WTC11 (cell line): ENCODE data around the gene WDR72. TPM values are rescaled to one million over a fixed set of nuclear protein-coding genes. Genes with fewer than 3 reads are reported as not detected.

Experiments
- ATAC-seq: fragments of 200-7000 bp; cut with Tn5 transposase; 2 replicates; pipeline ENCODE4 v1.10.0; 2021; ENCODE audit warnings: mild to moderate bottlenecking, moderate library complexity
- CTCF ChIA-PET: fragments of 300-600 bp; sonication (Branson Sonifier 250); formaldehyde crosslinking; loops from one replicate; lab custom pipeline; 2021; ENCODE audit warnings: antibody characterized with exemption; lab: Charles Lee
- POLR2A ChIA-PET: fragments of 350-600 bp; sonication (Branson Sonifier 250); formaldehyde crosslinking; loops from one replicate; lab custom pipeline; 2021; ENCODE audit warnings: antibody characterized with exemption; lab: Charles Lee
- DNase-seq: peaks from one replicate; pipeline ENCODE4 v3.0.0; 2021; ENCODE audit warnings: low spot score
- H3K27ac Mint-ChIP-seq: 2 replicates; pipeline ENCODE4 v1.8.0; 2021; ENCODE audit warnings: mixed read lengths
- H3K27me3 Mint-ChIP-seq: 2 replicates; pipeline ENCODE4 v1.8.0; 2021; ENCODE audit warnings: low read depth, mild to moderate bottlenecking, moderate library complexity, mixed read lengths
- H3K36me3 Mint-ChIP-seq: 2 replicates; pipeline ENCODE4 v1.8.0; 2021; ENCODE audit warnings: mixed read lengths
- H3K4me1 Mint-ChIP-seq: 2 replicates; pipeline ENCODE4 v1.8.0; 2022; ENCODE audit warnings: mixed read lengths
- H3K4me3 Mint-ChIP-seq: 2 replicates; pipeline ENCODE4 v1.8.0; 2021; ENCODE audit warnings: mild to moderate bottlenecking, moderate library complexity, mixed read lengths
- H3K9me3 Mint-ChIP-seq: 2 replicates; pipeline ENCODE4 v1.8.0; 2021; ENCODE audit warnings: mixed read lengths
- AFF4 ChIP-seq: sonication (generic); formaldehyde crosslinking; IDR thresholded peaks from 2 replicates; pipeline ENCODE4 v1.8.1; 2023; ENCODE audit warnings: mild to moderate bottlenecking, missing genetic modification reagents, borderline replicate concordance
- ATF6 ChIP-seq: sonication (generic); formaldehyde crosslinking; IDR thresholded peaks from 2 replicates; pipeline ENCODE4 v1.8.1; 2023; ENCODE audit warnings: mild to moderate bottlenecking, missing genetic modification reagents
- CREB1 ChIP-seq: sonication (generic); formaldehyde crosslinking; IDR thresholded peaks from 2 replicates; pipeline ENCODE4 v1.8.0; 2023; ENCODE audit warnings: mild to moderate bottlenecking, missing genetic modification reagents
- ESRRA ChIP-seq: sonication (generic); formaldehyde crosslinking; IDR thresholded peaks from 2 replicates; pipeline ENCODE4 v1.8.1; 2022; ENCODE audit warnings: mild to moderate bottlenecking, missing genetic modification reagents, borderline replicate concordance
- GTF2I ChIP-seq: fragments of 250-450 bp; sonication (Bioruptor Pico); conservative IDR thresholded peaks from 2 replicates; pipeline ENCODE4 v1.4.0; 2021; ENCODE audit warnings: mild to moderate bottlenecking
- JAZF1 ChIP-seq: fragments of 250-450 bp; sonication (Bioruptor Pico); IDR thresholded peaks from 2 replicates; pipeline ENCODE4 v1.9.0; 2021; ENCODE audit warnings: moderate library complexity, mild to moderate bottlenecking, inconsistent platforms
- JUN ChIP-seq: sonication (generic); formaldehyde crosslinking; IDR thresholded peaks from 2 replicates; pipeline ENCODE4 v1.8.0; 2023; ENCODE audit warnings: mild to moderate bottlenecking, missing genetic modification reagents
- MXD4 ChIP-seq: fragments of 250-450 bp; sonication (Bioruptor Pico); IDR thresholded peaks from 2 replicates; pipeline ENCODE4 v1.8.0; 2021; ENCODE audit warnings: mild to moderate bottlenecking, moderate library complexity, borderline replicate concordance
- NR1H2 ChIP-seq: sonication (generic); formaldehyde crosslinking; IDR thresholded peaks from 2 replicates; pipeline ENCODE4 v1.9.0; 2021; ENCODE audit warnings: mild to moderate bottlenecking, moderate library complexity, missing genetic modification reagents
- NR2C2 ChIP-seq: sonication (generic); formaldehyde crosslinking; IDR thresholded peaks from 2 replicates; pipeline ENCODE4 v1.8.0; 2022; ENCODE audit warnings: mild to moderate bottlenecking, missing genetic modification reagents
- OVOL2 ChIP-seq: fragments of 250-450 bp; sonication (Bioruptor Pico); IDR thresholded peaks from 2 replicates; pipeline ENCODE4 v1.9.0; 2021; ENCODE audit warnings: mild to moderate bottlenecking, borderline replicate concordance
- SMAD3 ChIP-seq: sonication (generic); formaldehyde crosslinking; IDR thresholded peaks from 2 replicates; pipeline ENCODE4 v1.8.0; 2022; ENCODE audit warnings: missing genetic modification reagents, mild to moderate bottlenecking, borderline replicate concordance
- STAT6 ChIP-seq: sonication (generic); formaldehyde crosslinking; conservative IDR thresholded peaks from 2 replicates; pipeline ENCODE4 v1.8.1; 2023; ENCODE audit warnings: mild to moderate bottlenecking, low read depth, missing genetic modification reagents, moderate library complexity
- ZNF232 ChIP-seq: sonication (generic); formaldehyde crosslinking; IDR thresholded peaks from 2 replicates; pipeline ENCODE4 v1.8.0; 2022; ENCODE audit warnings: mild to moderate bottlenecking, missing genetic modification reagents
- ZNF416 ChIP-seq: fragments of 250-450 bp; sonication (Bioruptor Pico); IDR thresholded peaks from 2 replicates; pipeline ENCODE4 v1.9.0; 2021; ENCODE audit warnings: mild to moderate bottlenecking, inconsistent platforms
- ZNF423 ChIP-seq: fragments of 250-450 bp; sonication (Bioruptor Pico); IDR thresholded peaks from 2 replicates; pipeline ENCODE4 v2.1.2; 2022; ENCODE audit warnings: mild to moderate bottlenecking, moderate library complexity
- ZNF425 ChIP-seq: fragments of 250-450 bp; sonication (Bioruptor Pico); conservative IDR thresholded peaks from 2 replicates; pipeline ENCODE4 v1.9.0; 2021; ENCODE audit warnings: mild to moderate bottlenecking
- ZNF512 ChIP-seq: sonication (generic); formaldehyde crosslinking; IDR thresholded peaks from 2 replicates; pipeline ENCODE4 v1.8.1; 2022; ENCODE audit warnings: missing genetic modification reagents, borderline replicate concordance
- ZNF671 ChIP-seq: fragments of 250-450 bp; sonication (Bioruptor Pico); IDR thresholded peaks from 2 replicates; pipeline ENCODE4 v1.8.0; 2021; ENCODE audit warnings: mild to moderate bottlenecking
- ZSCAN18 ChIP-seq: fragments of 250-450 bp; sonication (Bioruptor Pico); IDR thresholded peaks from 2 replicates; pipeline ENCODE4 v2.1.2; 2022; ENCODE audit warnings: mild to moderate bottlenecking, moderate library complexity
- total RNA-seq: library from RNA; stranded (reverse); gene quantifications from 3 replicates; pipeline ENCODE4 v1.2.3, GENCODE V29; 2021

The WDR72 gene
- total RNA-seq, 1 experiment from 2014 or later, result 8.6 TPM

- DNase-seq (no peak), ATAC-seq (no peak)
- Mint-ChIP-seq H3K9me3 (no peaks in the 10 kb centered on the region), H3K27me3 (no peaks in the 10 kb centered on the region), H3K27ac (no peak overlapping the region), H3K36me3 (no peaks in the 10 kb centered on the region)
- CTCF ChIA-PET, result no interaction called here
- TF ChIP-seq ZNF512 (CRISPR knock-in tag), result no peak
- TF ChIP-seq STAT6 (CRISPR knock-in tag), result no peak
- no peak for TF ChIP-seq JUN (CRISPR knock-in tag)
- no peak for TF ChIP-seq ZNF423 (CRISPR knock-in tag)
- no peak for TF ChIP-seq ESRRA (CRISPR knock-in tag)
- no peak for TF ChIP-seq GTF2I
- no peak for TF ChIP-seq ZSCAN18
- no peak for TF ChIP-seq AFF4 (CRISPR knock-in tag)
- no peak for TF ChIP-seq MXD4 (CRISPR knock-in tag)
- TF ChIP-seq NR1H2 (CRISPR knock-in tag), result no peak
- TF ChIP-seq NR2C2 (CRISPR knock-in tag), result no peak
- TF ChIP-seq ATF6, result no peak
- no peak for TF ChIP-seq ZNF425
- TF ChIP-seq OVOL2 (CRISPR knock-in tag), result no peak
- no peak for TF ChIP-seq ZNF416 (CRISPR knock-in tag)
- TF ChIP-seq SMAD3 (CRISPR knock-in tag), result no peak
- no peak for TF ChIP-seq ZNF671 (CRISPR knock-in tag)
- no peak for TF ChIP-seq CREB1 (CRISPR knock-in tag)
- TF ChIP-seq ZNF232 (CRISPR knock-in tag), result no peak
- TF ChIP-seq JAZF1 (CRISPR knock-in tag), result no peak
- TF ChIP-seq, all 79 proteins: peak for 0
- POLR2A ChIA-PET, result no interaction called here
- no peaks in the 10 kb centered on the region for H3K4me1 Mint-ChIP-seq
- H3K4me3 Mint-ChIP-seq, result no peak overlapping the region
These were observed 49.6 kb downstream of the WDR72 start for GRCh38 chr15:53709821-53710220.
